Thyroid gland (tissue), 4 donors: ENCODE measurements around the gene ST8SIA1.

ENCODE experiments used
- POLR2A ChIP-seq, 2 donors: fragments of 450-650 bp; IDR thresholded peaks; one replicate each; pipeline ENCODE4 v1.6.1; 2017; ENCODE audit warnings: antibody characterized with exemption in 2 of 2, mild to moderate bottlenecking in 2 of 2, moderate library complexity in 1 of 2
- TF ChIP-seq, protein P1 (sequence below), 6 experiments: fragments of 200-600 bp in 3 of 6; fragments of 450-650 bp in 3 of 6; sonication (generic) in 3 of 6; IDR thresholded peaks; one replicate each; pipeline ENCODE4 v1.5.1; 2016 to 2019; ENCODE audit warnings: antibody characterized with exemption in 6 of 6, mild to moderate bottlenecking in 2 of 6, inconsistent platforms in 1 of 6, moderate library complexity in 1 of 6

DNA sequence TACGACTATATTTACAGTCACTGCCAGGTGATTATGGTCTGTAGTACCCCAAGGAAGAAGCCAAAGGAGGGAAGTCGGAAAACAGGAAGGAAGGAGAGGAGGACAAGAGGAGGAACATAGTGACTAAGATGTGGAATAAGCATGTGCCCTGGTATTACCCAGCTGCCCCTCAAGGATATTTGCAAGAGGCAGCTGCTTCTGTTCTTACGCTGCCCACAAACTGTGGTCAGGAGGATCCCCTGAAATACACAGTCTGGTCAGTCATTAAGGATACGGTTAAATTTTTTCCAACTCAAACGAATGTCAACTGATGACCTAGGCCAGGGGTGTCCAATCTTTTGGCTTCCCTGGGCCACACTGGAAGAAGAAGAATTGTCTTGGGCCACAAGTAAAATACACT is 162.0 kb downstream of the ST8SIA1 start:
- TF ChIP-seq, protein P1, sequence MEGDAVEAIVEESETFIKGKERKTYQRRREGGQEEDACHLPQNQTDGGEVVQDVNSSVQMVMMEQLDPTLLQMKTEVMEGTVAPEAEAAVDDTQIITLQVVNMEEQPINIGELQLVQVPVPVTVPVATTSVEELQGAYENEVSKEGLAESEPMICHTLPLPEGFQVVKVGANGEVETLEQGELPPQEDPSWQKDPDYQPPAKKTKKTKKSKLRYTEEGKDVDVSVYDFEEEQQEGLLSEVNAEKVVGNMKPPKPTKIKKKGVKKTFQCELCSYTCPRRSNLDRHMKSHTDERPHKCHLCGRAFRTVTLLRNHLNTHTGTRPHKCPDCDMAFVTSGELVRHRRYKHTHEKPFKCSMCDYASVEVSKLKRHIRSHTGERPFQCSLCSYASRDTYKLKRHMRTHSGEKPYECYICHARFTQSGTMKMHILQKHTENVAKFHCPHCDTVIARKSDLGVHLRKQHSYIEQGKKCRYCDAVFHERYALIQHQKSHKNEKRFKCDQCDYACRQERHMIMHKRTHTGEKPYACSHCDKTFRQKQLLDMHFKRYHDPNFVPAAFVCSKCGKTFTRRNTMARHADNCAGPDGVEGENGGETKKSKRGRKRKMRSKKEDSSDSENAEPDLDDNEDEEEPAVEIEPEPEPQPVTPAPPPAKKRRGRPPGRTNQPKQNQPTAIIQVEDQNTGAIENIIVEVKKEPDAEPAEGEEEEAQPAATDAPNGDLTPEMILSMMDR (IDR thresholded peaks at IDR 0.05), result no peak
- no peak for TF ChIP-seq POLR2A (IDR thresholded peaks at IDR 0.05)
